ENCODE results near the gene POLR2H.

POLR2H gene

GRCh38 chr3:184371570-184372018 lies 10.1 kb downstream of the POLR2H start:
- DNase-seq (ENCODE audit: low read depth): no peak

GRCh38 chr3:184372296-184372821 lies 10.8 kb downstream of the POLR2H start:
- DNase-seq (ENCODE audit: low read depth): no peak

- DNase-seq (ENCODE audit: low read depth): no peak
Observed at GRCh38 chr3:184372911-184373310, 11.4 kb downstream of the POLR2H start.

GRCh38 chr3:184373422-184373821 lies 11.9 kb downstream of the POLR2H start:
- no peak for DNase-seq (ENCODE audit: low read depth)

GRCh38 chr3:184375747-184376461 lies 14.4 kb downstream of the POLR2H start:
- DNase-seq (ENCODE audit: low read depth): no peak

GRCh38 chr3:184377374-184377773 lies 15.9 kb downstream of the POLR2H start:
- DNase-seq (ENCODE audit: low read depth): no peak

GRCh38 chr3:184377882-184378445 lies 16.5 kb downstream of the POLR2H start, which contains the start of gene THPO:
Gene THPO (minus strand): TSS chr3:184378207. CDS start chr3:184376259, 1,948 bp downstream.
- no peak for DNase-seq (ENCODE audit: low read depth)

GRCh38 chr3:184378651-184379357 lies 17.3 kb downstream of the POLR2H start:
- DNase-seq (ENCODE audit: low read depth): no peak

GRCh38 chr3:184379358-184380184 lies 18.1 kb downstream of the POLR2H start, which contains the start of gene CHRD:
Gene CHRD (plus strand): TSS chr3:184380054. CDS start chr3:184380319, 265 bp downstream.
- DNase-seq (ENCODE audit: low read depth): no peak

GRCh38 chr3:184380185-184380626 lies 18.7 kb downstream of the POLR2H start:
- no peak for DNase-seq (ENCODE audit: low read depth)

GRCh38 chr3:184380627-184381260 lies 19.2 kb downstream of the POLR2H start:
- no peak for DNase-seq (ENCODE audit: low read depth)

GRCh38 chr3:184381261-184382224 lies 20.0 kb downstream of the POLR2H start:
- DNase-seq (ENCODE audit: low read depth): no peak

- DNase-seq (ENCODE audit: low read depth): no peak
Observed at GRCh38 chr3:184382326-184383032, 21.0 kb downstream of the POLR2H start.

- DNase-seq (ENCODE audit: low read depth): no peak
Observed at GRCh38 chr3:184383033-184383740, 21.7 kb downstream of the POLR2H start.

GRCh38 chr3:184384342-184384741 lies 22.8 kb downstream of the POLR2H start:
- DNase-seq (ENCODE audit: low read depth): no peak

GRCh38 chr3:184384856-184385422 lies 23.4 kb downstream of the POLR2H start:
- no peak for DNase-seq (ENCODE audit: low read depth)

- DNase-seq (ENCODE audit: low read depth): no peak
Observed at GRCh38 chr3:184386047-184386806, 24.7 kb downstream of the POLR2H start.

Data from stimulated activated CD8-positive, alpha-beta memory T cell treated with anti-CD3 and anti-CD28 coated beads, Interleukin-7, amount 100 ng/mL, for 24 hours (primary cell).